HG02973 (cell line): Measurements from ENCODE around the gene TIAM1.

Experiments used
- ATAC-seq: cut with Tn5 transposase; IDR thresholded peaks from one replicate; pipeline ENCODE4 v1.9.1; 2021; ENCODE audit warnings: moderate library complexity; ENCODE audit not compliant: unreplicated experiment

The TIAM1 gene

GRCh38 chr21:31343680-31344480 is at the start of gene TIAM1:
TIAM1 (minus strand) TSS chr21:31344261; CDS start chr21:31266972, 77,289 bp downstream.
- no peak for ATAC-seq

GRCh38 chr21:31387560-31388186 is 43.6 kb upstream of the TIAM1 start:
- no peak for ATAC-seq

GRCh38 chr21:31386006-31386405 is 41.9 kb upstream of the TIAM1 start:
- no peak for ATAC-seq

- no peak for ATAC-seq
Measured at GRCh38 chr21:31383770-31384169, 39.7 kb upstream of the TIAM1 start.

- no peak for ATAC-seq
Measured at GRCh38 chr21:31382060-31382459, 38.0 kb upstream of the TIAM1 start.

- no peak for ATAC-seq
Measured at GRCh38 chr21:31376301-31376700, 32.2 kb upstream of the TIAM1 start.

- ATAC-seq, result no peak
Measured at GRCh38 chr21:31374395-31374794, 30.3 kb upstream of the TIAM1 start.

- no peak for ATAC-seq
Measured at GRCh38 chr21:31372471-31372765, 28.4 kb upstream of the TIAM1 start.

- ATAC-seq, result no peak
Measured at GRCh38 chr21:31371715-31372470, 27.8 kb upstream of the TIAM1 start.

GRCh38 chr21:31370893-31371544 is 27.0 kb upstream of the TIAM1 start:
- no peak for ATAC-seq

GRCh38 chr21:31370281-31370892 is 26.3 kb upstream of the TIAM1 start:
- ATAC-seq, result no peak

GRCh38 chr21:31368361-31368760 is 24.3 kb upstream of the TIAM1 start:
- ATAC-seq, result no peak

GRCh38 chr21:31367801-31368200 is 23.7 kb upstream of the TIAM1 start:
- ATAC-seq, result no peak

GRCh38 chr21:31366825-31367224 is 22.8 kb upstream of the TIAM1 start:
- ATAC-seq, result no peak

- no peak for ATAC-seq
Measured at GRCh38 chr21:31364253-31364945, 20.3 kb upstream of the TIAM1 start.

- no peak for ATAC-seq
Measured at GRCh38 chr21:31363720-31364119, 19.7 kb upstream of the TIAM1 start.

GRCh38 chr21:31360717-31361116 is 16.7 kb upstream of the TIAM1 start:
- ATAC-seq, result no peak

GRCh38 chr21:31358158-31358557 is 14.1 kb upstream of the TIAM1 start:
- no peak for ATAC-seq

GRCh38 chr21:31356440-31356839 is 12.4 kb upstream of the TIAM1 start:
- no peak for ATAC-seq
